DND-41 (cell line): ENCODE measurements around the gene CUBN.

ENCODE experiments used
- EZH2 ChIP-seq: IDR thresholded peaks from 3 replicates; pipeline ENCODE4 v1.6.1; 2012; ENCODE audit warnings: borderline replicate concordance, low read depth, mild to moderate bottlenecking, moderate library complexity, low read length, inconsistent platforms; ENCODE audit not compliant: severe bottlenecking
- TF ChIP-seq, protein P1 (sequence below): IDR thresholded peaks from 2 replicates; pipeline ENCODE4 v1.5.1; 2012; ENCODE audit warnings: borderline replicate concordance, low read length, moderate library complexity, mild to moderate bottlenecking; ENCODE audit not compliant: poor library complexity, severe bottlenecking; ENCODE audit errors: extremely low read depth

DNA sequence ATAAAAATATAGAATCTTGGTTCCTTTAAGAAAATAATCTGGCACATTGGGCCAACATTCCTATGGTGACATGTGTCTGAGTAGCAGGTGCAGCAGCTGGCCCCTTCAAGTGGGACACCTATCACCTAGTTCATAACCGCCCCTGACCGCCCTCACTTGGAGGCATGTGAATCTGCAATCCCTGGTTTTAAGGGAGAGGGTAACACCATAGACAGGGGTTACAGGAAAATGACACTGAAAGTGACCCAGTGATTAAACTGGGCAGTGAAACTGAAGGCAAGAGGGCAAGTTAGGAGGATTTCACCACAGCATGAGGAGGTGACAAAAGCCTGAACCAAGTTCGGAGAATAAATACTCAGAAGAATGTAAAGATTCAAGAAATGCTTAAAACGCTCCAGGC is 313.4 kb downstream of the CUBN start:
- TF ChIP-seq, protein P1, sequence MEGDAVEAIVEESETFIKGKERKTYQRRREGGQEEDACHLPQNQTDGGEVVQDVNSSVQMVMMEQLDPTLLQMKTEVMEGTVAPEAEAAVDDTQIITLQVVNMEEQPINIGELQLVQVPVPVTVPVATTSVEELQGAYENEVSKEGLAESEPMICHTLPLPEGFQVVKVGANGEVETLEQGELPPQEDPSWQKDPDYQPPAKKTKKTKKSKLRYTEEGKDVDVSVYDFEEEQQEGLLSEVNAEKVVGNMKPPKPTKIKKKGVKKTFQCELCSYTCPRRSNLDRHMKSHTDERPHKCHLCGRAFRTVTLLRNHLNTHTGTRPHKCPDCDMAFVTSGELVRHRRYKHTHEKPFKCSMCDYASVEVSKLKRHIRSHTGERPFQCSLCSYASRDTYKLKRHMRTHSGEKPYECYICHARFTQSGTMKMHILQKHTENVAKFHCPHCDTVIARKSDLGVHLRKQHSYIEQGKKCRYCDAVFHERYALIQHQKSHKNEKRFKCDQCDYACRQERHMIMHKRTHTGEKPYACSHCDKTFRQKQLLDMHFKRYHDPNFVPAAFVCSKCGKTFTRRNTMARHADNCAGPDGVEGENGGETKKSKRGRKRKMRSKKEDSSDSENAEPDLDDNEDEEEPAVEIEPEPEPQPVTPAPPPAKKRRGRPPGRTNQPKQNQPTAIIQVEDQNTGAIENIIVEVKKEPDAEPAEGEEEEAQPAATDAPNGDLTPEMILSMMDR, result no peak
- TF ChIP-seq EZH2, result no peak
